ELF-1 (cell line): ENCODE results near the gene DAND5.

Experiments used
- DNase-seq: peaks from one replicate; pipeline ENCODE4 v3.0.0-alpha.2; 2016; ENCODE audit warnings: low read depth, low spot score

The DAND5 gene

GRCh38 chr19:12994701-12995595 is 25.6 kb downstream of the DAND5 start, which contains the start of gene NFIX:
TSS of gene NFIX (plus strand) at chr19:12995475. CDS start at chr19:12995838, 363 bp downstream.
- no peak for DNase-seq

- DNase-seq: no peak
Observed at GRCh38 chr19:12995596-12996405, 26.4 kb downstream of the DAND5 start.

DNA sequence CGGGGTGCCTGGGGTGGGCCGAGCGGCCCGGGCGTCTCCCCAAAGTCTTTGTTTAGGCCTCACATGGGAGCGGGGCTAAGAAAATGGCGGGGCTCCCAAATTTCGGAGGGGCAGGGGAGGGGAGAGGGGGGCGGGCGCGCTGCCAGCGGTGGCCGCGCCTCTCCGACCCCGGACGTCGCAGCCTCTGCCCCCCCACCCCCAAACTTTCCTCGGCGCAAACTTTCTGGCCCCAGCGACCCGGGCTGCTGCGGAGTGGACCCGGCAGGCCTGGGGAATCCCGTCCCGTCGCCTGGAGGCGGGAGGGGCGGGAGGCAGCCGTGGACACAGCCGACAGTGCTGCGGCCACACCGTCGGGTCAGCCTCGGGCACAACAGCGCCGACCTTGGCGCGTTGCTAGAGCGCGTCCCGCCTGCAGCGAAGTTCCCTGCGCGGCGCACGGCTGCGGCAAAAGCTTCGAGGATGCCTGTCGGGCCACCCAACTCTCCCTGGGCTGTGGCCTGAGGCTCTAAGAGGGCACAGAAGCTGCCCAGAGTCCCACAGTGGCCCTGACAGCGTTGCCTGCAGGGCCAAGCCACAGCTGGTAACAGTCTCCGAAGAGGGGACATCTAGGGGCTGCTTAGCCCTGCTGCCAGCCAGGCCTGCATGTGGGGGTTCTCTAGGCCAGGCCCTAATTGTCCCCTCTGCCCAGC is 27.2 kb downstream of the DAND5 start:
- peak; percentile 40 for DNase-seq

DNA sequence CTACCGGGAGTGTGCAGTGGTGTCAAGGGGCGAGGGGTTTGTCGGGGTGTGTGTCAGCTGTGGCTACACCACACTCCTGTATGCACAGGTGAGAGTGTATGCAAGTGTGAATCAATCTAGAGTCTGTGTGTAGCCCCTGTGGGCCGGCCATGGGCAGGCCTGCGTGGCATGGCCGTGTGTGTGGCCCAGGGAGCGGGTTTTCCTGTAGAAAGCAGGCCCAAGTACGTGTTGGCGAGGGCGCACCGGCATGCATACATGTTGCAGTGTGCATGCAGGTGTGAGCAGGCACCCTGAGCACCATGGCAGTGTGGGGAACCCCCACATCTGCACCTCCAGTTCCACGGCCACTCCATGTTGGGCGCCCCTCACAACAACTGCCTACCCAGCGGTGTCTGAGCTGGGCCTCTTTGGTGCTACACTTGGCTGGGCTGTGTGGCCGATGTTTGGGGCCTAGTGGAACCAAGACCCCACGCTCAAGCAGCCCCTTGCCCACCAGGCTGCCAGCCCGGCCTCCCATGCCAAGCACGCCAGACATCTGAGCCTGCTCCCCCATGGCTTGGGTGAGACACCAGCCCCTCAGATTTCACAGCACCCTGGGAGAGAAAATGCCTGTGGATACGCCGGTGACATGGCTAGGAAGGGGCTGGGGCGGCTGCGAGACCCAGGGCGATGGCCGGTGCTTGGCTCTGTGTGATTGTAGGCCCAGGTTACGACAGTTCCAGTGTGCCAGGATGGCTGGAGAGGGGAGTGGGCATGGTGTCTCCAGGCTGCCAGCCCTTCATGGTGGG is 28.0 kb downstream of the DAND5 start:
- no peak for DNase-seq

DNA sequence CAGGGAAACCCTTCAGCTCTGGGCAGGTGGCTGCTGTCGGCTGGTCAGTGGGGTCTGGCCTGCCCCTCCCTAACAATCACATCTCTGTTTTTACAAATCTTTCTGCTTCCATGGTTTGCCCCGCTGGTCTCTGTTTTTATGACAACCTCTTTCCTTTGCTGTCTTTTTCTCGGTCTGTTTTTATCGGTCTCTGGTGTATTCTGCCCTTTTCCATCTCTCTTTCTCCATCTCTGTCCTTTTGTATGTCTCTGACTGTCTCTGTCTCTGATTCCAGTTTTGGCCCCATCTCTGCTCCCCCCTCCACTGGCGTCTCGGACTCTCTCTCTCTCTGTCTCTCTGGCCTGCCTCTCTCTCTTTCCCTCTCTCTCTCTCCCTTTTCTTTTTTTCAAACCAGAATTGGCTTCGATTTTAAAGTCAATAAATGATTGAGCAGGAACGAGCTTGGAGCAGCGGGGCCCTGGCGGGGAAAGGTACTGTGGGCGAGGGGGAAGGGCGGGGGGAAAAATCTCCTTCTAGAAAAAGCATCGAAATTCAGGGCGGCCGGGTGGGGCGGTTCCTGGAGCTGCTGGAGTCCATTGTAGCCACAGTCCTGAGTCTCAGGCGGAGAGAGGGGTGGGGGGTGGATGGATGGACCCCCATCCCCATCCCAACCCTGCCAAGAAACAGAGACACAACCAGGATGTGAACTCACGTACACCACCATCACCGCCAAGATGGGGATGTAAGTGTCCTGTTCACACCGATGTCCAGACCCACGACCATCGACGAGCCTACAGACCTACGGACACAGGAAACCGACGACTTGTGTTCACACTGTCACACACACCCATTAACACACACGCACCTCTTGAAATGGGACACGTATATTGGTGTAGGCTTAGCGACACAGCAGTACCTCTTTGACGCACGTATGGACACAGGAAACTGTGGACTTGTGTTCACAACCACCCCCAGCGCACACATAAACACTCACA is 28.9 kb downstream of the DAND5 start:
- DNase-seq: no peak

DNA sequence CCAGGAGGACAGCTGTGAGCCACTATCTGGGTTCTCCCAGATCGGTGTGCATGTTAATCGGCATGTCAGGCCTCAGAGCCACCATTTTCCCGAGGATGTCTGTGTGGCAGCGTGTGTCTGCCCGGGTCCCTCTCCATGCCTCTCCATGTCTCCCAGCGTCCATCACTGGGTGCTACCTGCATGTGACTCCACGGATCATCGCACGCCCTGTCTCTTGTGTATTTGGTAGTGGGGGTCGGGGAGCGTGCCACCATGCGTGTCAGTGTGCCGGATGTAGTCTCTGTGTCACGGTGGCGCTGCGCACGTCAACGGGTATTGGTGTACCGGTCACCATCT is 31.8 kb downstream of the DAND5 start:
- DNase-seq: no peak

DNA sequence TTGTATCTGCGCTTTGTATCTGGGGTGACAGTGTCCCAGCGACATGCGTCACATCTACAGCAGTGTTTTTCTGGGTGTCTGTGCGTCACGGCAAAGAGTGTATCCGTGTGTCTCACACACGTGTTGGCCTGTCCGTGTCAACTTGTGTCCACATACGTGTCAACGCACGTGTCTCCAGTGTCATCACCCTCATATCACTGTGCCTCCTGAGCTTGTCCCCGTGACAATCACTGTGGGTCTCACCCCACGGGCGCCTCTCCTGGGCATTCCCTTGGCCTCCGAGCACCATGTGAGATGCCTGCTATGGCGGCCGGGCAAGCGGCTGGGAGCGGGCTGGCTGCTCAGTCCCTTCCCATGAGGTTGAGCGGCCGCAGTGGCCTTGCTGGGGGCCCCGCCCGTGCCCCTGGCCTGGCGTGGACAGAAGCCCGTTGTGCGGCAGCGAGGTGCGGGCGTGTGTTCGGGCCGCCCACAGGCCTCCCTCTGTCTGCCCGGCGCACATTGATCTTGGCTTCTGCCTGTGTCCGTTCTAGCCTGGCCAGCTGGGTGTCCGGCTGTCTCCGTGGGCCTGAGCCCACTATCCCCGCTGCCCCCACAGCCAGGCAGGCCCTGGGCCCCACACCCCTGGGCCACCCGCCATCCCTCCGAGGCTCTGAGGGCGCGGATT is 32.3 kb downstream of the DAND5 start:
- DNase-seq: no peak

GRCh38 chr19:13002166-13002898 is 33.0 kb downstream of the DAND5 start:
- DNase-seq: no peak

GRCh38 chr19:13003081-13003480 is 33.7 kb downstream of the DAND5 start:
- DNase-seq: no peak

DNA sequence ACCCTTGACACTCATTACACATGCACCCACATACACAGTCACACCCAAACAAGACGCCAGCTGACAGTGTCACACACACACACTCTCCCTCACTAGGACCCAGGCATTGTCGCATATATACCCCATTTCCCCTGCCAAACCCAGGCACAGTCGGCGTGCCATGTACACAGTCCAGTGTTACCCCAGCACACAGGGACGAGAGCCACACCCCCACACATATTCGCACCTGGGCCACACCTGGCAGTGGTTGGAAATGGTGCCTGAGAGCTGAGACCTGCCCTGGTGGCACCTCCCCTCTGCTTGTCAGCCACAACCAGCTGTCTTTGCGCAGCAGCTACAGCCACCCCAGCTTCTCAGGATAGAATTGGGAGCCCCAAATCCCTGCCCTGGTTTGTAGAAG is 34.9 kb downstream of the DAND5 start:
- no peak for DNase-seq

GRCh38 chr19:13005253-13005652 is 35.9 kb downstream of the DAND5 start:
- DNase-seq: no peak

- no peak for DNase-seq
Observed at GRCh38 chr19:13005861-13006370, 36.5 kb downstream of the DAND5 start.

GRCh38 chr19:13006431-13007281 is 37.3 kb downstream of the DAND5 start:
- DNase-seq: no peak

- DNase-seq: no peak
Observed at GRCh38 chr19:13007292-13008045, 38.1 kb downstream of the DAND5 start.

DNA sequence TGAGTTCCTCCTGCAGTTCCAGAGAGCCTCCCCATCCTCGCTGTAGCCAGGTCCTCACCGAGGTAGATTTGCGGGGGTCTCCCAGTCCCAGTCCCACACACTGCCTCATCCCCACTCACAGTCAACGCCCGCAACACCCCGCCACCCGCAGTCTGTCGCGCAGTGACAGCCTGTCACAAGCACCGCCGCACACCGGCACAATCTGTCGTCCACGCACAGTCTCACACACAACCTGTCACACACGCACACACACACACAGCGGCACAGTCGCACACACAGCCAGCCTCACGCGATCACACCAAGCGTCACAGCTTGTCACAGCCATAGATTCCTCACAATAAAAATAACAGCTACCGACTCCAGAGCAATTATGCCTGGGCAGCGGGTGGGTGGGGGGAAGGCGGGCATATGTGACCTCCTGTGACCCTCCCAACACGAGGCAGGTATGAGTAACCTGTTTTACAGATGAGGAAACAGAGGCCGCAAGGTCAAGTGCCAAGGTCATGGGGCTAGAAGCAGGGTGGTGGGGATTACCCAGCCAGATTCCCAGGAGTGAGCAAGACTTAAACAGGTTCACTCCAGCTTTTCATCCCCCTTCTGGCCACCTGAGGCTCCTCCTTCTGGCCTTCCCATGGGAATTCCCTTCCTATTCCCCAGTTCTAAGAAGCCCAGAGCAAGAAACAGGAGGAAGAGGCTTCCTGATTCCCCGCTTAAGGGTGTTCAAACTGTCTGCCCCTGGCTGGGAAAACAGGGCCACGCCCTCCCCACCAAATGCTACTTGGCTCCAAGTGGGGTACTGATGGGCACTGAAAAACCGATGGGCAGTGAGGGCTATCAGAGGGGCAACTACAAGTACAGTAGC is 39.8 kb downstream of the DAND5 start:
- peak; percentile 72 for DNase-seq
